ENCODE results near the gene GRIA4.

Gene GRIA4

DNA sequence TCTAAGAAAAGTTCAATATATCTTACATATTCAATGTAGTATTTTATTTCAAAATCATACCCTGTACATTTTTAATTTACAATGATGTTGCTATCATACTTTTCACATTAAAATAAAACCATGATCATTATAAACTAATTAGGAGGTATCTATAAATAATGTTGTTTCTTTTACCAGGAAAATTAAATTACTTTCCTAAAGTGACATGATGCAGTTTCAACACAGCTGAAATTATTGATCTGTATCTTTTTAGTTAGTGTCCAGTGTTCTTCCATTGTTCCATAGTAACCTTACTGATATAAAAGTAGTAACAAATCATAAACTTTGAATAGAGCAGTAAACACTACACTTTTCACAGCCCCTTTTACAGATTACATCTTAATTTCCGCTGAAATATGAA is 29.7 kb downstream of the GRIA4 start:
- no peaks in the 10 kb centered on the region for H3K4me1 ChIP-seq (ENCODE audit: insufficient read depth, low read length)
- no peak overlapping the region for H3K4me3 ChIP-seq (ENCODE audit: low read length)
- H3K27ac ChIP-seq (ENCODE audit: low read depth, low read length), result no peak overlapping the region
- no CpG with 5 or more reads among the region's 1 CpG for WGBS
- no peaks in the 10 kb centered on the region for H3K36me3 ChIP-seq (ENCODE audit: insufficient read depth, low read length)
- H3K9ac ChIP-seq (ENCODE audit: low read depth, low read length), result no peak overlapping the region
- H3K27me3 ChIP-seq (ENCODE audit: insufficient read depth, low read length), result no peaks in the 10 kb centered on the region
- H3K9me3 ChIP-seq (ENCODE audit: insufficient read depth, low read depth, low read length), result no peaks in the 10 kb centered on the region

DNA sequence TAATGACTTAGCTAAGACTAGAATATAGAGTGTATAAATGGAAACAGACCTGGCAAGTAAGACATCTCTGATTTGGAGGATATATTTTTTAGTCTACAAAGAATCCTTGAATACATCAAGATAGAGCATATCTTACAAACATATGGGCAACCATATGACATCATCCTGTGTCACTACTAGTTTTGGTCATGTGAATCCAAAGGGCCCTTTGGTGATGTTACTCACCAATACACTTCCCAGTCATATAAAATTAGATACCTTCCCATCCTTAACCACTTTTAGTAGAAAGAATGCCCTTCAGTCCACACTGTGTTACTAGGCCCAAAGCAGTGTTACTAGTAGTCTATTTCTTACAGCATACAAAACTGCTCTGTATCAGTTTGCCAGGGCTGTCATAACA is 31.6 kb downstream of the GRIA4 start:
- Histone ChIP-seq H3K9me3 (ENCODE audit: insufficient read depth, low read depth, low read length) (no peaks in the 10 kb centered on the region), H3K4me3 (ENCODE audit: low read length) (no peak overlapping the region), H3K27ac (ENCODE audit: low read depth, low read length) (no peak overlapping the region), H3K9ac (ENCODE audit: low read depth, low read length) (no peak overlapping the region), H3K4me1 (ENCODE audit: insufficient read depth, low read length) (no peaks in the 10 kb centered on the region), H3K27me3 (ENCODE audit: insufficient read depth, low read length) (no peaks in the 10 kb centered on the region), H3K36me3 (ENCODE audit: insufficient read depth, low read length) (no peaks in the 10 kb centered on the region)

GRCh38 chr11:105642870-105643269 is 33.0 kb downstream of the GRIA4 start:
- Histone ChIP-seq H3K27ac (ENCODE audit: low read depth, low read length) (no peak overlapping the region), H3K4me3 (ENCODE audit: low read length) (no peak overlapping the region), H3K27me3 (ENCODE audit: insufficient read depth, low read length) (no peaks in the 10 kb centered on the region), H3K9me3 (ENCODE audit: insufficient read depth, low read depth, low read length) (no peaks in the 10 kb centered on the region), H3K4me1 (ENCODE audit: insufficient read depth, low read length) (no peaks in the 10 kb centered on the region), H3K36me3 (ENCODE audit: insufficient read depth, low read length) (no peaks in the 10 kb centered on the region), H3K9ac (ENCODE audit: low read depth, low read length) (no peak overlapping the region)

DNA sequence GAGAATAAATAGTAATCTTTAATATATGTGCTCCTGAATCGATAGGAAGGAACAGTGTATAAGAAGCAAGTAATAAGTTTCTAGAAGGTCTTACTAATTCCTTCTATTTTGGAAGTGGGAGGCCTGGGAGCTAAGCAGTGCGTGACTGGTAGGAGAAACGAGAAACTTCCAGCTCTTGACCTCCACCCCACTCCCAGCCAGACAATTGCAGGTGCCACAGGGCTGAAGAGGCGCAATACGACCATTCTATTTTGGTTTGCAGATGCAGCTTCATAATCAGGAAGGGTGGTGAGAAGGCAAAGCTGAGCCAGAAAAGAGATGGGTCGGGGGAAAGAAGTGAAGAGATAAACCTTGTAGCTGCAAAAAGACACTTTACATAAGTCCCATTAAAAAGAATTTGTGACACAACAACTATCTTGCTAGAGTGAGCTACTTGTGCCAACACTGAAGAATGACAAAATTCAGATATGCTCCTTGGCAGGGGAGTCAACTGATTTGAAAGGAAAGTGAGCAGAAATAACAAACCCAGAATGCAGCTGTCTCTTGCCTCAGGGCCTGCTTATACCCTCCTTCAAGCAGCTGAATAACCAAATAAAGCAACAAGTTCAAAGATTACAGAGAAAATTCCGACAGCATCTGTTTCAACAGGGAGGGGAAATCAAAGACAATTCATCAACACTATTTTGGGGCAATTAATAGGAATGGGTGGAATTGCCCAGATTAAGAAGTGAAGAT is 35.1 kb downstream of the GRIA4 start:
- 82% methylated on average over 7 of the region's 7 CpGs for WGBS
- H3K36me3 ChIP-seq (ENCODE audit: insufficient read depth, low read length), result no peaks in the 10 kb centered on the region
- H3K4me3 ChIP-seq (ENCODE audit: low read length), result no peak overlapping the region
- H3K4me1 ChIP-seq (ENCODE audit: insufficient read depth, low read length), result no peaks in the 10 kb centered on the region
- no peaks in the 10 kb centered on the region for H3K27me3 ChIP-seq (ENCODE audit: insufficient read depth, low read length)
- H3K27ac ChIP-seq (ENCODE audit: low read depth, low read length), result no peak overlapping the region
- H3K9me3 ChIP-seq (ENCODE audit: insufficient read depth, low read depth, low read length), result no peaks in the 10 kb centered on the region
- H3K9ac ChIP-seq (ENCODE audit: low read depth, low read length), result no peak overlapping the region

- WGBS, result 89% methylated on average over 1 of the region's 1 CpG
- H3K9me3 ChIP-seq (ENCODE audit: insufficient read depth, low read depth, low read length), result no peaks in the 10 kb centered on the region
- no peak overlapping the region for H3K27ac ChIP-seq (ENCODE audit: low read depth, low read length)
- no peak overlapping the region for H3K9ac ChIP-seq (ENCODE audit: low read depth, low read length)
- H3K4me1 ChIP-seq (ENCODE audit: insufficient read depth, low read length), result no peaks in the 10 kb centered on the region
- H3K36me3 ChIP-seq (ENCODE audit: insufficient read depth, low read length), result no peaks in the 10 kb centered on the region
- H3K4me3 ChIP-seq (ENCODE audit: low read length), result no peak overlapping the region
- no peaks in the 10 kb centered on the region for H3K27me3 ChIP-seq (ENCODE audit: insufficient read depth, low read length)
Observed at GRCh38 chr11:105647780-105648179, 37.9 kb downstream of the GRIA4 start.

DNA sequence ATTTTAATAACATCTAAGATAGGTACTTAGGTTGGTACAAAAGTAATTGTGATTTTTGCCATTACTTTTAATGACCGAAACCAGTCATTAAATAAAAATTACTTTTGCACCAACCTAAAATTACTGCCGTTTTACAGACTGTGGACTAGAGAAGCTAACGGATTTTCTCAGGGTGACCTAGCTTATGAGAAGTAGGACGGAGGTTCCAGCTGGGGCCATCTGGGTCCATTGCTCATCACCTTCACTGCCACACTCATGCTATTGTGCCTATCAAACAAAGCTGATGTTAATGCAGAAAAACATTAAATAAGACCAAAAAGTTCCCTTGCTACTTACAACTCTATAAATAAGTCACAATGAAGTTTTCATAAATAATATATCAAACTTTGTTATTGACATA is 38.9 kb downstream of the GRIA4 start:
- 87% methylated on average over 4 of the region's 4 CpGs for WGBS
- H3K9me3 ChIP-seq (ENCODE audit: insufficient read depth, low read depth, low read length), result no peaks in the 10 kb centered on the region
- no peaks in the 10 kb centered on the region for H3K4me1 ChIP-seq (ENCODE audit: insufficient read depth, low read length)
- H3K27me3 ChIP-seq (ENCODE audit: insufficient read depth, low read length), result no peaks in the 10 kb centered on the region
- H3K9ac ChIP-seq (ENCODE audit: low read depth, low read length), result no peak overlapping the region
- H3K4me3 ChIP-seq (ENCODE audit: low read length), result no peak overlapping the region
- no peak overlapping the region for H3K27ac ChIP-seq (ENCODE audit: low read depth, low read length)
- H3K36me3 ChIP-seq (ENCODE audit: insufficient read depth, low read length), result no peaks in the 10 kb centered on the region

GRCh38 chr11:105665281-105665680 is 55.4 kb downstream of the GRIA4 start:
- 90% methylated on average over 3 of the region's 4 CpGs for WGBS
- no peaks in the 10 kb centered on the region for H3K9me3 ChIP-seq (ENCODE audit: insufficient read depth, low read depth, low read length)
- H3K4me1 ChIP-seq (ENCODE audit: insufficient read depth, low read length), result no peaks in the 10 kb centered on the region

DNA sequence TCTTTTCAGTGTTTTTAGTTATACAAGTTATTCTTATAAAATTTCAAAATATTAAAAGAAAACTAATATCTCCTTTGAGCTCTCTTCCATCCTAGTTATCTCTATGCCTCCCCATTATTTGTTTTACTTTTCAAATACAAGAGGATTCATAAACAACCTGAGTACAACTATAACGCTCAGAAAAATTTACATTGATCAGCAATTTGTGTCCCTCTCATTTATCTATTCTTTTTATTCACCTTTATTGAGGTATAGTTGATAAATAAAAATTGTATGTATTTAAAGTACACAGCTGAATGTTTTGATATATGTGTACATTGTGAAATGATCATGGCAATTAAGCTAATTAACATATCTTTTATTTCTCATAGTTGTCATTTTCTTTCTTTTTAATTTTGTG is 57.6 kb downstream of the GRIA4 start:
- 100% methylated on average over 1 of the region's 1 CpG for WGBS

More at GRCh38 chr11:105665281-105665680, 55.4 kb downstream of the GRIA4 start:
- no peak overlapping the region for H3K27ac ChIP-seq (ENCODE audit: low read depth, low read length)
- H3K36me3 ChIP-seq (ENCODE audit: insufficient read depth, low read length), result no peaks in the 10 kb centered on the region
- H3K4me3 ChIP-seq (ENCODE audit: low read length), result no peak overlapping the region
- no peaks in the 10 kb centered on the region for H3K27me3 ChIP-seq (ENCODE audit: insufficient read depth, low read length)
- H3K9ac ChIP-seq (ENCODE audit: low read depth, low read length), result no peak overlapping the region

GRCh38 chr11:105670811-105671210 is 60.9 kb downstream of the GRIA4 start:
- Histone ChIP-seq H3K4me3 (ENCODE audit: low read length) (no peak overlapping the region), H3K9me3 (ENCODE audit: insufficient read depth, low read depth, low read length) (no peaks in the 10 kb centered on the region), H3K4me1 (ENCODE audit: insufficient read depth, low read length) (no peaks in the 10 kb centered on the region), H3K27ac (ENCODE audit: low read depth, low read length) (no peak overlapping the region), H3K27me3 (ENCODE audit: insufficient read depth, low read length) (no peaks in the 10 kb centered on the region), H3K36me3 (ENCODE audit: insufficient read depth, low read length) (no peaks in the 10 kb centered on the region), H3K9ac (ENCODE audit: low read depth, low read length) (no peak overlapping the region)

More for the DNA sequence above, 57.6 kb downstream of the GRIA4 start:
- no peak overlapping the region for H3K27ac ChIP-seq (ENCODE audit: low read depth, low read length)
- no peaks in the 10 kb centered on the region for H3K36me3 ChIP-seq (ENCODE audit: insufficient read depth, low read length)
- no peak overlapping the region for H3K9ac ChIP-seq (ENCODE audit: low read depth, low read length)
- no peak overlapping the region for H3K4me3 ChIP-seq (ENCODE audit: low read length)
- H3K27me3 ChIP-seq (ENCODE audit: insufficient read depth, low read length), result no peaks in the 10 kb centered on the region
- no peaks in the 10 kb centered on the region for H3K9me3 ChIP-seq (ENCODE audit: insufficient read depth, low read depth, low read length)
- H3K4me1 ChIP-seq (ENCODE audit: insufficient read depth, low read length), result no peaks in the 10 kb centered on the region

- H3K27me3 ChIP-seq (ENCODE audit: insufficient read depth, low read length), result no peaks in the 10 kb centered on the region
- no peak overlapping the region for H3K4me3 ChIP-seq (ENCODE audit: low read length)
- H3K27ac ChIP-seq (ENCODE audit: low read depth, low read length), result no peak overlapping the region
- no peaks in the 10 kb centered on the region for H3K9me3 ChIP-seq (ENCODE audit: insufficient read depth, low read depth, low read length)
- no peaks in the 10 kb centered on the region for H3K36me3 ChIP-seq (ENCODE audit: insufficient read depth, low read length)
- no peak overlapping the region for H3K9ac ChIP-seq (ENCODE audit: low read depth, low read length)
- 13% methylated on average over 1 of the region's 3 CpGs for WGBS
- H3K4me1 ChIP-seq (ENCODE audit: insufficient read depth, low read length), result no peaks in the 10 kb centered on the region
Observed at GRCh38 chr11:105673089-105673488, 63.2 kb downstream of the GRIA4 start.

DNA sequence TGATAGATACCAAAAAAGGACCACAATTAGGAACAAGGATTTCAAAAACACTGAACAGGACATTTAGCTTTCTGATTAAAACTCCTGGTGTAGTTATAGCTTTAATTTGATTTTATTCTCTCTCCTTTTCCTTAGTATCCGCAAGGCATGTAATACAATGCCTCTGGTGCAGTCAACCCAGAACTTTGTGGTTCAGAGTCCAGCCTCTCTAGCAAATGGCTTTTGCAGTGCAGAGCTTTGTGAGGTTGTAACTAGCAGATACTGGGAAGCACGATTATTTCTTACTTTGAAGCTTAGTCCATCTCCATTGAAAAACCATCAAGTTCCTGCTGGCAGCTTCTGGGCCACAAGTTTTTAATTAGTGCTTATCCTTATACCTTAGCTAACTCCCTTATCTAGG is 79.8 kb downstream of the GRIA4 start:
- WGBS, result 90% methylated on average over 2 of the region's 2 CpGs
- H3K4me1 ChIP-seq (ENCODE audit: insufficient read depth, low read length), result no peaks in the 10 kb centered on the region
- H3K36me3 ChIP-seq (ENCODE audit: insufficient read depth, low read length), result no peaks in the 10 kb centered on the region
- H3K27me3 ChIP-seq (ENCODE audit: insufficient read depth, low read length), result no peaks in the 10 kb centered on the region
- no peak overlapping the region for H3K27ac ChIP-seq (ENCODE audit: low read depth, low read length)
- no peak overlapping the region for H3K4me3 ChIP-seq (ENCODE audit: low read length)
- H3K9me3 ChIP-seq (ENCODE audit: insufficient read depth, low read depth, low read length), result no peaks in the 10 kb centered on the region
- H3K9ac ChIP-seq (ENCODE audit: low read depth, low read length), result no peak overlapping the region

DNA sequence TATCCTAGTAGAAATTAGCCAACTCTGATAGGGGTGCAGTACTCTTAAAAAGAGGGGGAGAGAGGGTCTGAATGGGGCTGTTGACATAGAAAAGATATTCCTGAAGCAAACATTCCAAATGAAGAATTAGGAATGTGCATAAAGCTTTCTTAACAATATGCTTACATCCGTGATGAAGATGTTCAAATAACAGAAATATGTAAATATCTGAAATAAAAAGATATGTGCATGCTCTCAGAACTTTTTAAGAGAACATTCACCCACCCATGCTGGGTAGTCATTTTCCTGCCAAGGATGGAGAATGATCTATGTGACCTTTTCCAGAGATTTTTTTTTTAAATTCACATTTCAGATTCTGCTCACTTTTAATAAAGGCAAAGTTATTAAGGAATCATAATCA is 80.6 kb downstream of the GRIA4 start:
- no peak overlapping the region for H3K9ac ChIP-seq (ENCODE audit: low read depth, low read length)
- no peaks in the 10 kb centered on the region for H3K4me1 ChIP-seq (ENCODE audit: insufficient read depth, low read length)
- no peaks in the 10 kb centered on the region for H3K9me3 ChIP-seq (ENCODE audit: insufficient read depth, low read depth, low read length)
- H3K4me3 ChIP-seq (ENCODE audit: low read length), result no peak overlapping the region
- H3K36me3 ChIP-seq (ENCODE audit: insufficient read depth, low read length), result no peaks in the 10 kb centered on the region
- WGBS, result no CpG with 5 or more reads among the region's 1 CpG
- no peak overlapping the region for H3K27ac ChIP-seq (ENCODE audit: low read depth, low read length)
- no peaks in the 10 kb centered on the region for H3K27me3 ChIP-seq (ENCODE audit: insufficient read depth, low read length)

Measured in HUES64 (cell line).